Caco-2 (cell line): Measurements from ENCODE around the gene GRK7. TPM values are rescaled to one million over a fixed set of nuclear protein-coding genes. Genes with fewer than 3 reads are reported as not detected.
"Not testable (repeated sequence)": the region's sequence is repeated elsewhere in the genome, so short reads cannot be mapped to it uniquely, and the experiment has no call there.

Experiments used
- BruUV-seq: library from RNA; stranded (reverse); fragments of 400-500 nt; replicated peaks from 2 replicates; lab custom pipeline; 2021; lab: Mats Ljungman, UMichigan
- CTCF ChIA-PET: fragments of 300-600 bp; sonication (Branson Sonifier 250); formaldehyde crosslinking; loops from one replicate; lab custom pipeline; 2022; ENCODE audit warnings: antibody characterized with exemption; lab: Charles Lee
- POLR2A ChIA-PET: fragments of 300-600 bp; sonication (Branson Sonifier 250); formaldehyde crosslinking; loops from one replicate; lab custom pipeline; 2022; ENCODE audit warnings: antibody characterized with exemption; lab: Charles Lee
- DNase-seq, 2 experiments: peaks; one replicate each; pipeline versions ENCODE4 v3.0.0 to v3.0.0-alpha.2; 2020 to 2022
- H3K27me3 ChIP-seq: replicated peaks from 2 replicates; pipeline ENCODE4 v1.6.0; 2011; ENCODE audit warnings: low read length; ENCODE audit not compliant: control insufficient read depth, insufficient read depth
- H3K36me3 ChIP-seq: 2 replicates; pipeline ENCODE4 v1.5.1; 2011; ENCODE audit warnings: low read length; ENCODE audit not compliant: control insufficient read depth, insufficient read depth
- H3K4me1 ChIP-seq: fragments of 250-450 bp; sonication (Bioruptor Pico); 2 replicates; pipeline ENCODE4 v1.5.1; 2020; ENCODE audit warnings: mild to moderate bottlenecking
- H3K4me3 ChIP-seq: 2 replicates; pipeline ENCODE4 v1.5.1; 2011; ENCODE audit warnings: low read depth, mild to moderate bottlenecking, control low read depth, low read length
- H3K9me3 ChIP-seq: fragments of 250-450 bp; sonication (Bioruptor Pico); 2 replicates; pipeline ENCODE4 v1.5.1; 2020; ENCODE audit warnings: mild to moderate bottlenecking, moderate library complexity
- H3K27ac Mint-ChIP-seq: one replicate; pipeline ENCODE4 v1.8.0; 2022; ENCODE audit warnings: mixed read lengths; ENCODE audit not compliant: unreplicated experiment
- H3K27me3 Mint-ChIP-seq: one replicate; pipeline ENCODE4 v1.8.0; 2022; ENCODE audit warnings: mixed read lengths; ENCODE audit not compliant: insufficient read depth, unreplicated experiment
- H3K36me3 Mint-ChIP-seq: one replicate; pipeline ENCODE4 v1.8.0; 2022; ENCODE audit warnings: mild to moderate bottlenecking, mixed read lengths; ENCODE audit not compliant: insufficient read depth, unreplicated experiment
- H3K4me1 Mint-ChIP-seq: one replicate; pipeline ENCODE4 v1.8.0; 2022; ENCODE audit warnings: low read depth, mixed read lengths; ENCODE audit not compliant: unreplicated experiment
- H3K4me3 Mint-ChIP-seq: one replicate; pipeline ENCODE4 v1.8.0; 2022; ENCODE audit warnings: mild to moderate bottlenecking, moderate library complexity, mixed read lengths; ENCODE audit not compliant: unreplicated experiment
- H3K9me3 Mint-ChIP-seq: one replicate; pipeline ENCODE4 v1.8.0; 2022; ENCODE audit warnings: mixed read lengths; ENCODE audit not compliant: unreplicated experiment
- CTCF ChIP-seq, 2 experiments: fragments of 200-600 bp in 1 of 2; IDR thresholded peaks; 1 replicate in 1 of 2; 2 replicates in 1 of 2; pipeline versions ENCODE4 v1.5.1 to v1.8.0; 2011 to 2022; ENCODE audit warnings: antibody characterized with exemption in 1 of 2, control low read depth in 1 of 2, inconsistent platforms in 1 of 2, low read depth in 1 of 2, low read length in 1 of 2, mild to moderate bottlenecking in 1 of 2, moderate library complexity in 1 of 2; ENCODE audit not compliant: insufficient read depth in 1 of 2, severe bottlenecking in 1 of 2, unreplicated experiment in 1 of 2
- intact Hi-C: fragments of 100-400 bp; cut with micrococcal nuclease; formaldehyde crosslinking; loops from one replicate; pipeline ENCODE4 v1.10.0; 2022; ENCODE audit not compliant: unreplicated experiment
- total RNA-seq: library from RNA; stranded (reverse); gene quantifications from 2 replicates; pipeline ENCODE4 v1.2.3, GENCODE V29; 2022

Gene GRK7
- total RNA-seq, 1 experiment from 2014 or later: not detected

GRCh38 chr3:141754032-141754431 is 9.2 kb upstream of the GRK7 start:
- CTCF ChIA-PET: no interaction called here
- no peak overlapping the region for H3K27ac Mint-ChIP-seq
- H3K27me3 Mint-ChIP-seq: no peaks in the 10 kb centered on the region
- H3K36me3 ChIP-seq: no peaks in the 10 kb centered on the region
- H3K36me3 Mint-ChIP-seq: no peaks in the 10 kb centered on the region
- H3K4me1 Mint-ChIP-seq: no peaks in the 10 kb centered on the region
- H3K9me3 ChIP-seq: no peaks in the 10 kb centered on the region
- BruUV-seq: no TSS peak
- H3K4me1 ChIP-seq: no peaks in the 10 kb centered on the region
- H3K4me3 ChIP-seq: no peak overlapping the region
- H3K4me3 Mint-ChIP-seq: no peak overlapping the region
- POLR2A ChIA-PET: no interaction called here
- no peaks in the 10 kb centered on the region for H3K27me3 ChIP-seq
- H3K9me3 Mint-ChIP-seq: no peaks in the 10 kb centered on the region
- intact Hi-C loops: no loop called here
- TF ChIP-seq CTCF (IDR thresholded peaks at IDR 0.05; ENCODE audit: insufficient read depth in 1 of 2, low read depth in 1 of 2, low read length in 1 of 2, severe bottlenecking in 1 of 2, unreplicated experiment in 1 of 2): no peak
- DNase-seq: no peak

DNA sequence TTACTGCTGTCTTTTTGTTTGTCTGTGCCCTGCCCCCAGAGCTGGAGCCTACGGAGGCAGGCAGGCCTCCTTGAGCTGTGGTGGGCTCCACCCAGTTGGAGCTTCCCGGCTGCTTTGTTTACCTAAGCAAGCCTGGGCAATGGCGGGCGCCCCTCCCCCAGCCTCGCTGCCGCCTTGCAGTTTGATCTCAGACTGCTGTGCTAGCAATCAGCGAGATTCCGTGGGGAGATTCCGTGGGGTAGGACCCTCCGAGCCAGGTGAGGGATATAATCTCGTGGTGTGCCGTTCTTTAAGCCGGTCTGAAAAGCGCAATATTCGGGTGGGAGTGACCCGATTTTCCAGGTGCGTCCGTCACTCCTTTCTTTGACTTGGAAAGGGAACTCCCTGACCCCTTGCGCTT is 656 bp upstream of the GRK7 start:
- H3K27me3 Mint-ChIP-seq, intact Hi-C loops, CTCF ChIA-PET, H3K4me1 ChIP-seq, H3K9me3 ChIP-seq, H3K27me3 ChIP-seq, H3K4me1 Mint-ChIP-seq, H3K4me3 Mint-ChIP-seq, H3K36me3 Mint-ChIP-seq, H3K36me3 ChIP-seq, H3K9me3 Mint-ChIP-seq: not testable (repeated sequence)
- TSS peak; percentile 29 for BruUV-seq
- peak in 1 of 2 experiments; percentile 10 for DNase-seq
- POLR2A ChIA-PET: interaction anchor here (1.2 kb wide), 1 partner anchor 113 kb away, joined by 3 read pairs; no protein-coding TSS in a partner anchor
- peak overlapping the region; percentile 88 for H3K27ac Mint-ChIP-seq
- peak overlapping the region; percentile 41 for H3K4me3 ChIP-seq

- no peaks in the 10 kb centered on the region; the same call in 1 of the 2 replicates for H3K4me1 ChIP-seq
- H3K27me3 Mint-ChIP-seq: peaks cover under 1% of the 10 kb centered on the region
- H3K4me3 Mint-ChIP-seq: no peak overlapping the region
- DNase-seq: no peak
- POLR2A ChIA-PET: no interaction called here
- no peaks in the 10 kb centered on the region for H3K9me3 Mint-ChIP-seq
- no peaks in the 10 kb centered on the region for H3K36me3 ChIP-seq
- CTCF ChIA-PET: no interaction called here
- H3K4me3 ChIP-seq: no peak overlapping the region
- intact Hi-C loops: no loop called here
- H3K4me1 Mint-ChIP-seq: no peaks in the 10 kb centered on the region
- H3K27me3 ChIP-seq: no peaks in the 10 kb centered on the region
- H3K9me3 ChIP-seq: no peaks in the 10 kb centered on the region
- no peak overlapping the region for H3K27ac Mint-ChIP-seq
- no TSS peak for BruUV-seq
- no peak for TF ChIP-seq CTCF (IDR thresholded peaks at IDR 0.05; ENCODE audit: insufficient read depth in 1 of 2, low read depth in 1 of 2, low read length in 1 of 2, severe bottlenecking in 1 of 2, unreplicated experiment in 1 of 2)
- no peaks in the 10 kb centered on the region for H3K36me3 Mint-ChIP-seq
Measured at GRCh38 chr3:141764045-141764444, 837 bp downstream of the GRK7 start.

- TF ChIP-seq CTCF (IDR thresholded peaks at IDR 0.05; ENCODE audit: insufficient read depth in 1 of 2, low read depth in 1 of 2, low read length in 1 of 2, severe bottlenecking in 1 of 2, unreplicated experiment in 1 of 2): no peak
Measured at GRCh38 chr3:141764465-141764864, 1.3 kb downstream of the GRK7 start.

More at GRCh38 chr3:141764465-141764864, 1.3 kb downstream of the GRK7 start:
- peaks cover 2% of the 10 kb centered on the region for H3K27me3 Mint-ChIP-seq
- DNase-seq: no peak
- no peaks in the 10 kb centered on the region for H3K4me1 Mint-ChIP-seq
- POLR2A ChIA-PET: no interaction called here
- Histone ChIP-seq H3K36me3 (no peaks in the 10 kb centered on the region), H3K4me1 (no peaks in the 10 kb centered on the region; the same call in 1 of the 2 replicates), H3K4me3 (no peak overlapping the region), H3K27me3 (no peaks in the 10 kb centered on the region), H3K9me3 (no peaks in the 10 kb centered on the region)
- CTCF ChIA-PET: no interaction called here
- no peaks in the 10 kb centered on the region for H3K9me3 Mint-ChIP-seq
- no peaks in the 10 kb centered on the region for H3K36me3 Mint-ChIP-seq
- intact Hi-C loops: no loop called here
- no peak overlapping the region for H3K4me3 Mint-ChIP-seq
- BruUV-seq: no TSS peak
- no peak overlapping the region for H3K27ac Mint-ChIP-seq
